IMR-90 (cell line): ENCODE measurements around the gene ZNF385D.

ENCODE experiments used
- ELK1 ChIP-seq: fragments of 150-350 bp; IDR thresholded peaks from 2 replicates; pipeline ENCODE4 v1.6.1; 2016; ENCODE audit warnings: low read depth, mild to moderate bottlenecking, low read length, moderate library complexity, borderline replicate concordance
- POLR2A ChIP-seq: IDR thresholded peaks from 2 replicates; pipeline ENCODE4 v1.6.1; 2012; ENCODE audit warnings: mild to moderate bottlenecking, low read depth, low read length
- RFX5 ChIP-seq: IDR thresholded peaks from 2 replicates; pipeline ENCODE4 v1.8.0; 2012; ENCODE audit warnings: low read depth, mild to moderate bottlenecking, low read length, moderate library complexity
- SMC3 ChIP-seq: fragments of 150-350 bp; IDR thresholded peaks from 2 replicates; pipeline ENCODE4 v1.6.1; 2016; ENCODE audit warnings: low read depth, mild to moderate bottlenecking, antibody characterized with exemption, low read length, moderate library complexity
- TF ChIP-seq, protein P1 (sequence below): conservative IDR thresholded peaks from 2 replicates; pipeline ENCODE4 v1.5.1; 2012; ENCODE audit warnings: mild to moderate bottlenecking, low read depth, low read length, improper control_type of control experiment

DNA sequence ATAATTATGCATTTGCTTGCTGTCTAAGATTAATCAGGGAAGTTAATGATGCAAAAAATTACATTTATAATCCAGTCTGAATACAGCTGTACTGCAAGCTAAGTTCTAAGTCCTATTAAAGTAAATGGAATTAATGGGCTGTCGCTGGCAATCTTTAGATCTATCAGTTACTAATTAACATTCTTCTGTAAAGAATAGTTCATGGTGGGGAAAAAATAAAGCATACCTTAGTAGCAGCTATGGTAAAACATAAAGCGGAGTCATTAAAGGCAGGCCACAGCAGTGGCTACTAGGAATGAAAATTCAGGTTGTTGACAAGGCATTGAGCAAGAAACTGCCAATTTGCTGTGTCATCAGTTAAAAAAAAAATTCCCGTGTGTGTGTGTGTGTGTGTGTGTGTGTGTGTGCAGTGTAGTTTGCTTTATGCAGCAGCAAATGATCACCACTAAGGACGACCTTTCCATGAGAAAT lies 129.8 kb downstream of the ZNF385D start:
- TF ChIP-seq, protein P1, sequence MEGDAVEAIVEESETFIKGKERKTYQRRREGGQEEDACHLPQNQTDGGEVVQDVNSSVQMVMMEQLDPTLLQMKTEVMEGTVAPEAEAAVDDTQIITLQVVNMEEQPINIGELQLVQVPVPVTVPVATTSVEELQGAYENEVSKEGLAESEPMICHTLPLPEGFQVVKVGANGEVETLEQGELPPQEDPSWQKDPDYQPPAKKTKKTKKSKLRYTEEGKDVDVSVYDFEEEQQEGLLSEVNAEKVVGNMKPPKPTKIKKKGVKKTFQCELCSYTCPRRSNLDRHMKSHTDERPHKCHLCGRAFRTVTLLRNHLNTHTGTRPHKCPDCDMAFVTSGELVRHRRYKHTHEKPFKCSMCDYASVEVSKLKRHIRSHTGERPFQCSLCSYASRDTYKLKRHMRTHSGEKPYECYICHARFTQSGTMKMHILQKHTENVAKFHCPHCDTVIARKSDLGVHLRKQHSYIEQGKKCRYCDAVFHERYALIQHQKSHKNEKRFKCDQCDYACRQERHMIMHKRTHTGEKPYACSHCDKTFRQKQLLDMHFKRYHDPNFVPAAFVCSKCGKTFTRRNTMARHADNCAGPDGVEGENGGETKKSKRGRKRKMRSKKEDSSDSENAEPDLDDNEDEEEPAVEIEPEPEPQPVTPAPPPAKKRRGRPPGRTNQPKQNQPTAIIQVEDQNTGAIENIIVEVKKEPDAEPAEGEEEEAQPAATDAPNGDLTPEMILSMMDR = no peak
- no peak for TF ChIP-seq SMC3
- TF ChIP-seq ELK1 = no peak
- no peak for TF ChIP-seq POLR2A
- no peak for TF ChIP-seq RFX5
